Measurements from ENCODE around the gene LYPD4.

DNA sequence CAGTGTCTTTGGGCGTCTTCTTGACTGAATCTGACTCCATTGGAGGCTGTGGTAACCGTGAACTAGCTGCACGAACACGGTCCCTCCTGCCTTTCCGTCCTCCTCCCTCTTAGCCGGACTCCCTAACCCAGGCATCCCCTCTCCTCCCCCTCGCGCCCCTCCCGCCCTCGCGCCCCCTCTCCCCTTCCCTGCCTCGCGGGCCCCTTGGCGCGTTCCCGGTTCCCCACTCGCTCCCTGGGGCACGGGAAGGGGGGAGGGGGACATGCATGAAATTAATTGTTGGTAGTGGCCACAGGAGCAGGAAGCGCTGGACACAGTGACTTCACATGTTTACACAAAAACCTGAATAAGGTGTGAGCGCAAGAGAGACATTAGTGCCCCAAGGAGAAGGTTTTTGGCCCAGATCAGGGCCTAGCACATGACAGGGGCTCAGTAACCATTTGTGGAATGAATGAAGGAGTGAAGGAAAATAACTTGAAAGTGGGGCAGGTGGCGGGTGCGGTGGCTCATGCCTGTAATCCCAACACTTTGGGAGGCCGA, 638 bp upstream of the LYPD4 start:
- TF ChIP-seq, protein P1, sequence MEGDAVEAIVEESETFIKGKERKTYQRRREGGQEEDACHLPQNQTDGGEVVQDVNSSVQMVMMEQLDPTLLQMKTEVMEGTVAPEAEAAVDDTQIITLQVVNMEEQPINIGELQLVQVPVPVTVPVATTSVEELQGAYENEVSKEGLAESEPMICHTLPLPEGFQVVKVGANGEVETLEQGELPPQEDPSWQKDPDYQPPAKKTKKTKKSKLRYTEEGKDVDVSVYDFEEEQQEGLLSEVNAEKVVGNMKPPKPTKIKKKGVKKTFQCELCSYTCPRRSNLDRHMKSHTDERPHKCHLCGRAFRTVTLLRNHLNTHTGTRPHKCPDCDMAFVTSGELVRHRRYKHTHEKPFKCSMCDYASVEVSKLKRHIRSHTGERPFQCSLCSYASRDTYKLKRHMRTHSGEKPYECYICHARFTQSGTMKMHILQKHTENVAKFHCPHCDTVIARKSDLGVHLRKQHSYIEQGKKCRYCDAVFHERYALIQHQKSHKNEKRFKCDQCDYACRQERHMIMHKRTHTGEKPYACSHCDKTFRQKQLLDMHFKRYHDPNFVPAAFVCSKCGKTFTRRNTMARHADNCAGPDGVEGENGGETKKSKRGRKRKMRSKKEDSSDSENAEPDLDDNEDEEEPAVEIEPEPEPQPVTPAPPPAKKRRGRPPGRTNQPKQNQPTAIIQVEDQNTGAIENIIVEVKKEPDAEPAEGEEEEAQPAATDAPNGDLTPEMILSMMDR (IDR thresholded peaks at IDR 0.05) = no peak
- TF ChIP-seq EZH2 (IDR thresholded peaks at IDR 0.05) = no peak
- TF ChIP-seq EZH2phosphoT487 (IDR thresholded peaks at IDR 0.05) = no peak
